ENCODE measurements around the gene TMOD2. TPM values are rescaled to one million over a fixed set of nuclear protein-coding genes. Genes with fewer than 3 reads are reported as not detected.
A peak's percentile ranks its signal among the peaks of the same experiment; 100 is the strongest.

Gene TMOD2
- total RNA-seq, 1 experiment from 2014 or later, result 2.6 TPM

- no peak overlapping the region for H3K9ac ChIP-seq (ENCODE audit: low read length)
- H3K79me2 ChIP-seq (ENCODE audit: low read length), result no peaks in the 10 kb centered on the region
- H3K9me2 ChIP-seq (replicated peaks; ENCODE audit: insufficient read depth, low read length), result no peaks in the 10 kb centered on the region
- peaks cover 28% of the 10 kb centered on the region for H3K4me1 ChIP-seq (ENCODE audit: low read length)
- H3K27me3 ChIP-seq (ENCODE audit: low read length), result no peaks in the 10 kb centered on the region
- no peak overlapping the region for H3K27ac ChIP-seq (ENCODE audit: low read length)
- no peaks in the 10 kb centered on the region for H3K9me3 ChIP-seq (ENCODE audit: low read length)
- no peak overlapping the region for H3K4me2 ChIP-seq (ENCODE audit: low read depth, low read length, poor library complexity, severe bottlenecking)
- no peaks in the 10 kb centered on the region for H3K36me3 ChIP-seq (ENCODE audit: insufficient read depth, low read length)
- no peak overlapping the region for H3K4me3 ChIP-seq (ENCODE audit: low read length)
- no peaks in the 10 kb centered on the region for H4K20me1 ChIP-seq (ENCODE audit: insufficient read depth, low read depth, low read length)
- no peak for DNase-seq
- H2AFZ ChIP-seq (ENCODE audit: low read length), result peak overlapping the region; percentile 90; the same call in 1 of the 2 replicates
Measured at GRCh38 chr15:51738553-51738952, 12.8 kb upstream of the TMOD2 start.

GRCh38 chr15:51739061-51739712, 12.2 kb upstream of the TMOD2 start:
- H3K27ac ChIP-seq (ENCODE audit: low read length), result no peak overlapping the region

GRCh38 chr15:51749307-51749706, 2.1 kb upstream of the TMOD2 start:
- Histone ChIP-seq H2AFZ (ENCODE audit: low read length) (no peak overlapping the region), H3K27me3 (ENCODE audit: low read length) (0 out of 2 replicates have a peak, but pooled peaks cover 3% of the 10 kb centered on the region), H3K27ac (ENCODE audit: low read length) (no peak overlapping the region), H3K4me3 (ENCODE audit: low read length) (no peak overlapping the region), H3K9me3 (ENCODE audit: low read length) (no peaks in the 10 kb centered on the region), H4K20me1 (ENCODE audit: insufficient read depth, low read depth, low read length) (0 out of 2 replicates have a peak, but pooled peaks cover 4% of the 10 kb centered on the region), H3K4me2 (ENCODE audit: low read depth, low read length, poor library complexity, severe bottlenecking) (peak overlapping the region; percentile 98), H3K36me3 (ENCODE audit: insufficient read depth, low read length) (no peaks in the 10 kb centered on the region), H3K9me2 (replicated peaks; ENCODE audit: insufficient read depth, low read length) (no peaks in the 10 kb centered on the region), H3K9ac (ENCODE audit: low read length) (no peak overlapping the region), H3K4me1 (ENCODE audit: low read length) (peaks cover 31% of the 10 kb centered on the region), H3K79me2 (ENCODE audit: low read length) (no peaks in the 10 kb centered on the region)
- no peak for DNase-seq

More at GRCh38 chr15:51739061-51739712, 12.2 kb upstream of the TMOD2 start:
- Histone ChIP-seq H3K4me3 (ENCODE audit: low read length) (no peak overlapping the region), H3K9me3 (ENCODE audit: low read length) (no peaks in the 10 kb centered on the region), H2AFZ (ENCODE audit: low read length) (no peak overlapping the region), H3K79me2 (ENCODE audit: low read length) (no peaks in the 10 kb centered on the region), H4K20me1 (ENCODE audit: insufficient read depth, low read depth, low read length) (no peaks in the 10 kb centered on the region), H3K4me1 (ENCODE audit: low read length) (peaks cover 28% of the 10 kb centered on the region), H3K27me3 (ENCODE audit: low read length) (no peaks in the 10 kb centered on the region), H3K9me2 (replicated peaks; ENCODE audit: insufficient read depth, low read length) (no peaks in the 10 kb centered on the region), H3K36me3 (ENCODE audit: insufficient read depth, low read length) (no peaks in the 10 kb centered on the region), H3K4me2 (ENCODE audit: low read depth, low read length, poor library complexity, severe bottlenecking) (no peak overlapping the region), H3K9ac (ENCODE audit: low read length) (no peak overlapping the region)
- DNase-seq, result no peak

GRCh38 chr15:51750186-51750585, 1.2 kb upstream of the TMOD2 start:
- Histone ChIP-seq H3K79me2 (ENCODE audit: low read length) (no peaks in the 10 kb centered on the region), H3K4me1 (ENCODE audit: low read length) (peaks cover 31% of the 10 kb centered on the region), H3K9me2 (replicated peaks; ENCODE audit: insufficient read depth, low read length) (no peaks in the 10 kb centered on the region), H2AFZ (ENCODE audit: low read length) (peak overlapping the region; percentile 98), H3K4me2 (ENCODE audit: low read depth, low read length, poor library complexity, severe bottlenecking) (peak overlapping the region; percentile 98), H3K27me3 (ENCODE audit: low read length) (0 out of 2 replicates have a peak, but pooled peaks cover 3% of the 10 kb centered on the region), H3K9ac (ENCODE audit: low read length) (peak overlapping the region; percentile 65), H3K36me3 (ENCODE audit: insufficient read depth, low read length) (no peaks in the 10 kb centered on the region), H3K4me3 (ENCODE audit: low read length) (peak overlapping the region; percentile 75), H3K9me3 (ENCODE audit: low read length) (no peaks in the 10 kb centered on the region), H4K20me1 (ENCODE audit: insufficient read depth, low read depth, low read length) (0 out of 2 replicates have a peak, but pooled peaks cover 4% of the 10 kb centered on the region), H3K27ac (ENCODE audit: low read length) (peak overlapping the region; percentile 11; the same call in 1 of the 2 replicates)
- DNase-seq, result peak; percentile 63

GRCh38 chr15:51751697-51752683, 593 bp downstream of the TMOD2 start:
- peak; percentile 52 for DNase-seq
- Histone ChIP-seq H3K27me3 (ENCODE audit: low read length) (0 out of 2 replicates have a peak, but pooled peaks cover 3% of the 10 kb centered on the region), H4K20me1 (ENCODE audit: insufficient read depth, low read depth, low read length) (0 out of 2 replicates have a peak, but pooled peaks cover 4% of the 10 kb centered on the region), H3K27ac (ENCODE audit: low read length) (no peak overlapping the region), H3K9me3 (ENCODE audit: low read length) (no peaks in the 10 kb centered on the region), H2AFZ (ENCODE audit: low read length) (peak overlapping the region; percentile 77), H3K9ac (ENCODE audit: low read length) (peak overlapping the region; percentile 65), H3K4me3 (ENCODE audit: low read length) (peak overlapping the region; percentile 75), H3K9me2 (replicated peaks; ENCODE audit: insufficient read depth, low read length) (no peaks in the 10 kb centered on the region), H3K36me3 (ENCODE audit: insufficient read depth, low read length) (no peaks in the 10 kb centered on the region), H3K4me2 (ENCODE audit: low read depth, low read length, poor library complexity, severe bottlenecking) (peak overlapping the region; percentile 98), H3K4me1 (ENCODE audit: low read length) (peaks cover 31% of the 10 kb centered on the region), H3K79me2 (ENCODE audit: low read length) (no peaks in the 10 kb centered on the region)

- no peak overlapping the region for H3K4me2 ChIP-seq (ENCODE audit: low read depth, low read length, poor library complexity, severe bottlenecking)
- no peaks in the 10 kb centered on the region for H3K79me2 ChIP-seq (ENCODE audit: low read length)
- H3K4me3 ChIP-seq (ENCODE audit: low read length), result no peak overlapping the region
- H3K36me3 ChIP-seq (ENCODE audit: insufficient read depth, low read length), result no peaks in the 10 kb centered on the region
- no peaks in the 10 kb centered on the region for H3K9me2 ChIP-seq (replicated peaks; ENCODE audit: insufficient read depth, low read length)
- H4K20me1 ChIP-seq (ENCODE audit: insufficient read depth, low read depth, low read length), result 0 out of 2 replicates have a peak, but pooled peaks cover 4% of the 10 kb centered on the region
- peaks cover 31% of the 10 kb centered on the region for H3K4me1 ChIP-seq (ENCODE audit: low read length)
- H3K9ac ChIP-seq (ENCODE audit: low read length), result no peak overlapping the region
- no peaks in the 10 kb centered on the region for H3K9me3 ChIP-seq (ENCODE audit: low read length)
- 0 out of 2 replicates have a peak, but pooled peaks cover 3% of the 10 kb centered on the region for H3K27me3 ChIP-seq (ENCODE audit: low read length)
- no peak overlapping the region for H3K27ac ChIP-seq (ENCODE audit: low read length)
- no peak overlapping the region for H2AFZ ChIP-seq (ENCODE audit: low read length)
- DNase-seq, result no peak
Measured at GRCh38 chr15:51752888-51753287, 1.5 kb downstream of the TMOD2 start.

GRCh38 chr15:51754267-51754666, 2.9 kb downstream of the TMOD2 start:
- Histone ChIP-seq H3K9ac (ENCODE audit: low read length) (no peak overlapping the region), H3K27me3 (ENCODE audit: low read length) (0 out of 2 replicates have a peak, but pooled peaks cover 1% of the 10 kb centered on the region), H3K79me2 (ENCODE audit: low read length) (no peaks in the 10 kb centered on the region), H3K27ac (ENCODE audit: low read length) (no peak overlapping the region), H2AFZ (ENCODE audit: low read length) (no peak overlapping the region), H3K4me1 (ENCODE audit: low read length) (peaks cover 29% of the 10 kb centered on the region), H4K20me1 (ENCODE audit: insufficient read depth, low read depth, low read length) (0 out of 2 replicates have a peak, but pooled peaks cover 4% of the 10 kb centered on the region), H3K36me3 (ENCODE audit: insufficient read depth, low read length) (no peaks in the 10 kb centered on the region), H3K4me3 (ENCODE audit: low read length) (no peak overlapping the region), H3K9me2 (replicated peaks; ENCODE audit: insufficient read depth, low read length) (no peaks in the 10 kb centered on the region), H3K4me2 (ENCODE audit: low read depth, low read length, poor library complexity, severe bottlenecking) (no peak overlapping the region), H3K9me3 (ENCODE audit: low read length) (no peaks in the 10 kb centered on the region)
- no peak for DNase-seq

- DNase-seq, result no peak
- Histone ChIP-seq H2AFZ (ENCODE audit: low read length) (no peak overlapping the region), H3K4me1 (ENCODE audit: low read length) (peaks cover 13% of the 10 kb centered on the region), H3K4me3 (ENCODE audit: low read length) (no peak overlapping the region), H3K27me3 (ENCODE audit: low read length) (no peaks in the 10 kb centered on the region), H3K36me3 (ENCODE audit: insufficient read depth, low read length) (no peaks in the 10 kb centered on the region), H3K9me3 (ENCODE audit: low read length) (no peaks in the 10 kb centered on the region), H3K79me2 (ENCODE audit: low read length) (no peaks in the 10 kb centered on the region), H3K4me2 (ENCODE audit: low read depth, low read length, poor library complexity, severe bottlenecking) (no peak overlapping the region), H3K9me2 (replicated peaks; ENCODE audit: insufficient read depth, low read length) (no peaks in the 10 kb centered on the region), H3K9ac (ENCODE audit: low read length) (no peak overlapping the region), H4K20me1 (ENCODE audit: insufficient read depth, low read depth, low read length) (0 out of 2 replicates have a peak, but pooled peaks cover 4% of the 10 kb centered on the region), H3K27ac (ENCODE audit: low read length) (no peak overlapping the region)
Measured at GRCh38 chr15:51755790-51756189, 4.4 kb downstream of the TMOD2 start.

All from Karpas-422 (cell line).